ENCODE data around the gene SPAG4.

Gene SPAG4

GRCh38 chr20:35616465-35617396 lies 1.1 kb downstream of the SPAG4 start (continued):
- no peak for TF ChIP-seq ZNF202 (tag by site-specific recombination; IDR thresholded peaks at IDR 0.05; ENCODE audit: borderline replicate concordance)
- TF ChIP-seq INSM2 (tag by site-specific recombination; IDR thresholded peaks at IDR 0.05), result peak; percentile 49
- TF ChIP-seq AEBP2 (tag by site-specific recombination; IDR thresholded peaks at IDR 0.05; ENCODE audit: borderline replicate concordance), result no peak
- TF ChIP-seq ZNF239 (tag by site-specific recombination; IDR thresholded peaks at IDR 0.05), result no peak
- 0 out of 2 replicates have a peak, but pooled peaks have one; percentile 8 for TF ChIP-seq BCL11B (tag by site-specific recombination; IDR thresholded peaks at IDR 0.05; ENCODE audit: low read depth)
- no peak for TF ChIP-seq ZNF692 (tag by site-specific recombination; IDR thresholded peaks at IDR 0.05)
- peak; percentile 56 for TF ChIP-seq ZNF335 (tag by site-specific recombination; conservative IDR thresholded peaks at IDR 0.05)
- no peak for TF ChIP-seq ZNF211 (tag by site-specific recombination; IDR thresholded peaks at IDR 0.05; ENCODE audit: low read depth)
- TF ChIP-seq HOXD13 (CRISPR knock-in tag; IDR thresholded peaks at IDR 0.05; ENCODE audit: borderline replicate concordance), result no peak
- no peak for TF ChIP-seq ZNF266 (tag by site-specific recombination; IDR thresholded peaks at IDR 0.05; ENCODE audit: low read depth)
- peak; percentile 82 for TF ChIP-seq WT1 (tag by site-specific recombination; IDR thresholded peaks at IDR 0.05)
- no peak for TF ChIP-seq ZBTB49 (tag by site-specific recombination; IDR thresholded peaks at IDR 0.05; ENCODE audit: low read depth)
- TF ChIP-seq FEZF1 (tag by site-specific recombination; IDR thresholded peaks at IDR 0.05), result no peak
- no peak for TF ChIP-seq ZSCAN18 (tag by site-specific recombination; IDR thresholded peaks at IDR 0.05)
- TF ChIP-seq ZNF248 (tag by site-specific recombination; IDR thresholded peaks at IDR 0.05), result no peak
- no peak for TF ChIP-seq ZNF777 (tag by site-specific recombination; IDR thresholded peaks at IDR 0.05; ENCODE audit: borderline replicate concordance)
- TF ChIP-seq ZNF449 (tag by site-specific recombination; IDR thresholded peaks at IDR 0.05), result peak; percentile 32; the same call in 1 of the 2 replicates
- no peak for TF ChIP-seq MEIS1 (CRISPR knock-in tag; IDR thresholded peaks at IDR 0.05; ENCODE audit: borderline replicate concordance)
- peak; percentile 79 for TF ChIP-seq ZEB2 (tag by site-specific recombination; IDR thresholded peaks at IDR 0.05)
- TF ChIP-seq ZNF571 (tag by site-specific recombination; IDR thresholded peaks at IDR 0.05), result no peak
- TF ChIP-seq ZNF664 (tag by site-specific recombination; IDR thresholded peaks at IDR 0.05), result 0 out of 2 replicates have a peak, but pooled peaks have one; percentile 5
- TF ChIP-seq ZNF16 (tag by site-specific recombination; IDR thresholded peaks at IDR 0.05; ENCODE audit: low read depth), result no peak; the same call in 1 of the 2 replicates
- TF ChIP-seq MYNN (tag by site-specific recombination; IDR thresholded peaks at IDR 0.05; ENCODE audit: borderline replicate concordance), result no peak
- TF ChIP-seq ZNF138 (tag by site-specific recombination; IDR thresholded peaks at IDR 0.05; ENCODE audit: borderline replicate concordance), result no peak
- TF ChIP-seq RBAK (tag by site-specific recombination; IDR thresholded peaks at IDR 0.05), result no peak
- TF ChIP-seq ZNF398 (tag by site-specific recombination; IDR thresholded peaks at IDR 0.05), result no peak; the same call in 1 of the 2 replicates
